GM19455 (cell line): Measurements from ENCODE around the gene DPP6.

Experiments used
- ATAC-seq: cut with Tn5 transposase; IDR thresholded peaks from one replicate; pipeline ENCODE4 v1.9.1; 2021; ENCODE audit not compliant: unreplicated experiment

Gene DPP6

GRCh38 chr7:154898973-154899855 is 847.0 kb downstream of the DPP6 start:
- ATAC-seq: no peak

GRCh38 chr7:154899862-154900261 is 847.7 kb downstream of the DPP6 start:
- no peak for ATAC-seq

GRCh38 chr7:154902600-154903082 is 850.4 kb downstream of the DPP6 start:
- ATAC-seq: no peak

GRCh38 chr7:154903083-154903731 is 851.0 kb downstream of the DPP6 start:
- no peak for ATAC-seq

GRCh38 chr7:154905146-154905545 is 852.9 kb downstream of the DPP6 start:
- no peak for ATAC-seq

- ATAC-seq: no peak
Observed at GRCh38 chr7:154905615-154906014, 853.4 kb downstream of the DPP6 start.

GRCh38 chr7:154906201-154906600 is 854.0 kb downstream of the DPP6 start:
- ATAC-seq: no peak

- ATAC-seq: no peak
Observed at GRCh38 chr7:154906736-154907355, 854.6 kb downstream of the DPP6 start.

- ATAC-seq: no peak
Observed at GRCh38 chr7:154907651-154908620, 855.7 kb downstream of the DPP6 start.

GRCh38 chr7:154909241-154910105 is 857.3 kb downstream of the DPP6 start:
- no peak for ATAC-seq

GRCh38 chr7:154910125-154910524 is 857.9 kb downstream of the DPP6 start:
- no peak for ATAC-seq

- no peak for ATAC-seq
Observed at GRCh38 chr7:154910977-154911376, 858.8 kb downstream of the DPP6 start.

- ATAC-seq: no peak
Observed at GRCh38 chr7:154911411-154911810, 859.2 kb downstream of the DPP6 start.

GRCh38 chr7:154911862-154912455 is 859.8 kb downstream of the DPP6 start:
- no peak for ATAC-seq

GRCh38 chr7:154912871-154913637 is 860.9 kb downstream of the DPP6 start:
- no peak for ATAC-seq

GRCh38 chr7:154913638-154914307 is 861.6 kb downstream of the DPP6 start:
- ATAC-seq: peak; percentile 96

GRCh38 chr7:154914308-154914995 is 862.3 kb downstream of the DPP6 start:
- ATAC-seq: no peak
